ENCODE results near the gene RGS9BP.
A peak's percentile ranks its signal among the peaks of the same experiment; 100 is the strongest.
"Not testable (repeated sequence)": the region's sequence is repeated elsewhere in the genome, so short reads cannot be mapped to it uniquely, and the experiment has no call there.

Gene RGS9BP

DNA sequence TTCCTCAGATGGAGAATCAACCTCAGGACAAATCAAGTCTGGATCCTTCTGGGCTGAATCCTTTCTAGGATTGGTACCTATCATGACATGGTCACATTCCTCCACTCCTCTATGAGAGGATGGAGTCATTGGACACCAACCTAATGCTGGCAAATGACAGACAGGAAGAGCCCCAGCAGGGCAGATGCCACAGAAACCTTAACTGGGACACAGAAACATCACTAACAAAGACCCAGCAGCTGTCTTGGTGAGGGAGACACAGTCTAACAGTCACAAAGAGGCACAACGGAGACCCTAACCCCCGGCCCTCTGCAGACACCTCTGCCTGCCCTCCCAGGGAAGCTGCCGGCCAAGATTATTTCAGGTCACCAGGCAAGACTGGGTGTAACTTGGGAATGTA, 2.8 kb upstream of the RGS9BP start:
- no peak for DNase-seq

DNA sequence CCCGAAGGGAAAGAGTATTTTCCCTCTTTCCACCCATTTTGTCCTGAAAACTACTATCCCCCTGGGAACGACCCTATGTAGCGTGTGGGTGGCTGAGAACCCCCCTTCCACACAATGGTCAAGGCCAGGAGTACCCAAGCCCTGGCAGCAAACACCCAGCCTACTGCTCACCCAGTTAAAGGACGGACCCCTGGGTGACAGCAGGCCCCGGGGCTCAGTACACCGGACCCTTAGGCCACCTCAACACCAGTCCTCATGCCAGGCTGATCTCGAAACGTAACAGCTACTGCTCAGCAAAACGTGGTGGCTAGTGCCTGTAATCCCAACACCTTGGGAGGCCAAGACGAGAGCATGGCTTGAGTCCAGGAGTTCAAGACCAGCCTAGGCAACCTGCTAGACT, 2.1 kb upstream of the RGS9BP start:
- no peak for DNase-seq

DNA sequence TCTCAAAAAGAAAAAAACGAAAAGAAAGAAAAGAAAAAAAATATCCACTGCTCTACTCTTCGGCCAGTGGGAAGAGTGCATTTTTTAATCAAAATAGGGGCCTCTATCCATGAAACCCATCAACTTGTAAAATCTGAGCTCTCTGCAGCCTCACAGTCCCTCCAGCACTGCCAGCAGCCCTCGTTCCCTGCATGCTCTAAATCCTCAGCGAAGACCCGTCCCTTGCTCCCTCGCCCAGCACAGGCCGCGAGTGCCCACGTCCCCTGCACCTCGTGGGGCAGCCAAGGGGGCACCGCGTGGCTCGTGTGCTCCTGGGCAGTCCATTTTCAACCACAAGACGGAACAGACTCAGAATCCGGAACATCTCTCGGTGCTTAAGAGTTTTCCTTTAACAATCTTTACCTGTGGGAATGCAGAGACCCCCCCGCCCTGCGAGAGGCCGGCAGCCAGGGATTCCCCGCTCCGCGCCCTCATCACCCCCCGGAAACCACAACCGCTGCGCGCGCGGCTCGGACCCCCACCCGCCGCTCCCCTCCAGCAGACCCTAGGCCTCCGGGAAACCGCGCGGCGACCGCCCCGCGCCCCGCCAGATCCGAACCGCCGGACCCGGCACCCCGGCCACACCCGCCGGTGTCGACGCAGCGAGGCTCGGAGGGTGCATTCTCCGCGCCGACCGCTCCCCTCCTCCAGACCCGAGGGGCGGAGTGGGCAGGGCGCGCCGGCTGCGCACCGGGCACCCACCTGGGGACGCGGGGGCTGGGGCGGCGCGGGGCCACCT, 1.3 kb upstream of the RGS9BP start:
- DNase-seq, result no peak

DNA sequence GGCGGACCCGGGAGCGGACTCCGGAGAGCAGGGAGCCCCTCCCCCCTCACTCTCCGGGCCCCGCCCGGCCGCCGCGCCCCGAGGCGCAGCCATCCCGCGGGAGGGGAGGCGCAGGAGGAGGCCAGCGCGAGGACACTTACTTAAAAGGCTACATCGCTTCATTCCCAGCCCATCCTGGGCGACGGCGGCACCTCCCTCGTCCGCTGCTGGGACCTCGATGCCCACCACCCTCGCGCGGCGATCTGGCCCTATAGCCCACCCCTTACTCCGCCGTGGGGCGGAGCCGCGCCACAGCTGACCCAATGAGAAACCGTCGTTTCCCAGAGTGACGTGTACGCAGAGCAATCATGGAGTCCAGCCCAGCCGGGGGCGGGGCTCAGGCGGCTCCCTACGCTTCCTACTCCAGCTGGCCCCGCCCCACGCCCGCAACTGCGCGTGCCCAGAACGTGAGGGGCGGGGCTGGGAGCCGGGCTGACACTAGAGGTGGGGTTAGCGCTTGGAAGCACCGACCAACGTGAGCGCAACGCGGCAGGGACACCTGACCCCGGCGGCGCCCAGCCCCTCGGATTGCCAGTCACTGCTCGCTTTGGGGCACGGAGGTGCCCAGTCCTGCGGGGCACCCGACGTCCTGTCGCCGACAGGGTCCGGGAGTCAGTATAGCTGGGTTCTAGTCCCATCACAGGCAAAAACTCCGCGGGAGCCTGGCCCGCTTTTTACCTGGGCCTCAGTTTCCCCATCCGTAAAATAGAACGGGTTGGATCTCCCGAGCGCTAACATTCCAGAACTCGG, 523 bp upstream of the RGS9BP start, which contains the start of gene ANKRD27:
ANKRD27 (minus strand) TSS at position 250 of the 789 bp plus-strand sequence. CDS start 16,165 bp downstream, outside the sequence.
- peak; percentile 98 for DNase-seq

DNA sequence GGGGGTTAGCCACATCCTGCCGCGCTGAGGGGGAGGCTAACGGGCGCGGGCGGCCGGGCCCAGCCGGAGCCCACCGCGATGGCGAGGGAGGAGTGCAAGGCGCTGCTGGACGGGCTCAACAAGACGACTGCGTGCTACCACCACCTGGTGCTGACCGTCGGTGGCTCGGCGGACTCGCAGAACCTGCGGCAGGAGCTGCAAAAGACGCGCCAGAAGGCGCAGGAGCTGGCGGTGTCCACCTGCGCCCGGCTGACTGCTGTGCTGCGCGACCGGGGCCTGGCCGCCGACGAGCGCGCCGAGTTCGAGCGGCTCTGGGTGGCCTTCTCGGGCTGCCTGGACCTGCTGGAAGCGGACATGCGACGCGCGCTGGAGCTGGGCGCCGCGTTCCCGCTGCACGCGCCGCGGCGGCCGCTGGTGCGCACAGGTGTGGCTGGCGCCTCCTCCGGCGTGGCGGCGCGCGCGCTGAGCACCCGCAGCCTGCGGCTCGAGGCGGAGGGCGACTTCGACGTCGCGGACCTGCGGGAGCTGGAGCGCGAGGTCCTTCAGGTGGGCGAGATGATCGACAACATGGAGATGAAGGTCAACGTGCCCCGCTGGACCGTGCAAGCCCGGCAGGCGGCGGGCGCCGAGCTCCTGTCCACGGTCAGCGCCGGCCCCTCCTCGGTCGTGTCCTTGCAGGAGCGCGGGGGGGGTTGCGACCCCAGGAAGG, 692 bp downstream of the RGS9BP start:
- DNase-seq, result no peak

DNA sequence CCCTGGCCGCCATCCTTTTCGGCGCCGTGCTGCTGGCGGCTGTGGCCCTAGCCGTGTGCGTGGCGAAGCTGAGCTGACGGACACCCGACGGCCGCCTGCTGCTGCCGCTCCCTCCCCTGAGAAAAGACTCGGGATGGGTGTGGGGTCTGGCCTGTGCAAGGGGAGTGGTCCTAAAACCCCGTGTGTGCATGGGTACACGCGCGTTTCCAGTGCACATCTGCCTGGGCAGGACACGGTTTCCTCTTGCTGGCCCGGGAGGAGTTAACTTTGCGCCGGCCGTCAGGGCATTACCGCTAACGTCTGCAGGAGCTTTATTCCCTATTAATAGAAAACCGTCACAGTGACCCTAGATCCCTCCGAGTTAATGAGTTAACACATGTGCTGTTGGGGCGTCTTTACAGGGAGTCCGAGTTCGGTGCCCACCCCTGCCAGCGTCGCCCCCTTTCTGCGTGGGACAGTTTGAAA, 1.3 kb downstream of the RGS9BP start:
- no peak for DNase-seq

DNA sequence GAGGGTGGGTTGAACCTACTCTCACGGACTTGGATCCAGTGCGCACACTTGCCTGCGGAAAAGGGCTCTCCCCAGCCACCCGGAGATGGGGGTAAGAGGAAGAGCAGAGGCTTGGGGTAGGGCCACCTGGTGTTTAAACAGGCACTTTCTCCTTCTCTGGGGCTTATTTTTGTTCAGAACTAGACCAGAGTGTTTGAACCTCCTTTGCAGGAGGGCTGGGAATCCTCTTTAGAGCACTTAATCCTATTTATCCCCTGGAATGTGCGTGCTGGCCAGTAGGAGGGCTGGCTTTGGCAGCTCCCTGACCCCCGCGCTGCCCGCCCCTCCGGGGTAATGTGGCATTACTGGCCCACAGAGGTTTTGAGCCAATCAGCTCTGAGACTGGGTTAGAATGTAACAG, 2.0 kb downstream of the RGS9BP start:
- DNase-seq, result no peak

DNA sequence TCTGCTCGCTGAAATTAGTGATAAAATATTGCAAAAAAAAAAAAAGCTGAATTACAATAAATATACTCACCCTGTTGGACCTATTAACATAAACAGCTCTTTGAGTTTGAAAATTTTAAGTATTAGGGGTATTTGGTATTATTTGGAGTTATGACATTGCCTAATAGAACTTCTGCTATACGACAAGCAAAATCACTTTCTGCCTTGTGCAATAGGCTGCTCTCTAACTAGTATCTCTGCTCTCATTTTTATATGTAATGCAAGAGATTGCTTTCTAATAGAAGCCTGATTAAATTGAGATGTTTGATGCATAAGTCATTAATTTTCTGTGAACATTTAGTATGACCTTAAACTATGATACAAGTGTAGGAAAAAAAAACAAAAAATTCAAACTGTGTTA, 5.3 kb downstream of the RGS9BP start:
- no peak for DNase-seq

DNA sequence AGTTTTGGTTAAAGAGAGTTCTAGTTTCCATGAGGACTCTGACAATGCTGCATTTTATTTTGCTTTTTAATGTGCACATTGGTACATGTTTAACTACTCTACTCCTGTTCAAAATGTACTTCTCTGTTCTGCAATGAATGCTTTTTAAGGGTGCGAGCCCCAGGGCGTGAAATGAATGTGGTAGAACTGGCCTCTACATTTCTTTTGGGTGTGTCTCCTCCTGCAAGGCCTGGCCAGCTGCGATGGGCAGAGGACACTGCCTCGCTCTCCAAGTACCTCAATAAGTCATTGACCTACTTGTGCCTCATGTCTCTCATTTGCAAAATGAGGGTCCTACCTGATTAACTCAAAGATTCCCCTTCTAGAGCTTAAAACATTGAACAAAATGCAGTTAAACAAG, 6.7 kb downstream of the RGS9BP start:
- no peak for DNase-seq

DNA sequence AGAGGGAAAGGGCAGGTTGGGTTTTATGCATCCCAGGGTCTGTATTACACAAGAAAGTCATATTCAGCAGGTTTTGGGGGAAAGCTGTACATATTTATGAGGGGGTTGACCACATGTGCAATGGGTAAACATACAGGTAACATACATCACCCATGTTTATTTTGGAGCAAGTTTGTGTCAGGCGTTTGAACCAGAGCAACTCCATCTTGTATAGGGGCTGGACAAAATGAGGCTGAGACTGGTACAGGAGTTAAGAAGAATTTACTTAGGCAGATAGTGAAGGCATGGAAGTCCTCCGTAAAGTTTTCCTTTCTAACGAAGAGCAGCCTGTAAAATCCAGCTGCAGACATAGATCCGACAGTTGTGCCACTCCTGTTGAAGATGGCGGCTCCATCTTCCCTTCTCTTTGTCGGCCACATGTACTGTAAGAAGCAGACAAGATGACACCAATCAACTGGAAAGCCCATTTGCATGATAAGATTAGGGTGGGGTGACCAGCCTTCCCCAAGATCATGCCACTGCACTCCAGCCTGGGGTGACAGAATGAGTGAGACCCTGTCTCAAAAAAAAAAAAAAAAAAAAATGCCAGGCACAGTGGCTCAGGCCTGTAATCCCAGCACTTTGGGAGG, 11.3 kb downstream of the RGS9BP start:
- no peak for DNase-seq

DNA sequence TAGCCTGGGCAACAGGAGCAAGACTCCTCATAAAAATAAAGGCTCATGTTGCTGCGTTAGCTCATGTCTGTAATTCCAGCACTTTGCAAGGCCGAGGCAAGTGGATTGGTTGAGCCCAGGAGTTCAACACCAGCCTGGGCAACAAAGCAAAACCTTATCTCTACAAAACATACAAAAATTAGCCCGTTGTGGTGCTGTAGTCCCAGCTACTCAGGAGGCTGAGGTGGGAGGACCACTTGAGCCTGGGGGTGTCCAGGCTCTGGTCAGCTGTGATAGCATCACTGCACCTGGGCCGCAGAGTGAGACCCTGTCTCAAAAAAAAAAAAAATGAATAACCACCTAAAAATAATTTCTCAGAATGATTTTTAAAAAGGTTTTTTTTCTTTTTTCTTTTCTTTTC, 12.0 kb downstream of the RGS9BP start:
- no peak for DNase-seq

DNA sequence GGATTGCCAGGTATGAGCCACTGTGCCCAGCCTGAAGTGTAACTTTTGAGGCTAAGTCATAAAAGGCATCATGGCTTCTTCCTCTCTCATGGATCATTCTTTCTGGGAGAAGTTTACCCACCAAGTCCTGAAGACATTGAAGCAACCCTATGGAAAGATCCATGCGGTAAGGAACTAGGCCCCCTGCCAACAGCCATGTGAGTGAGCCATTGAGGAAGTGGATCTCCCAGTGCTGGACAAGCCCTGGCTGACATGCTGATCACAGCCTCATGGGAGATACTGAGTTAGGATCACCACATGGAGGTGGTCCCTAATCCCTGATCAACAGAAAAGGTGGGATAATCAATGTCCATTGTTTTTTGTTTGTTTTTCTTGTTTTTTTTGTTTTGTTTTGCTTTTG, 12.7 kb downstream of the RGS9BP start:
- no peak for DNase-seq

DNA sequence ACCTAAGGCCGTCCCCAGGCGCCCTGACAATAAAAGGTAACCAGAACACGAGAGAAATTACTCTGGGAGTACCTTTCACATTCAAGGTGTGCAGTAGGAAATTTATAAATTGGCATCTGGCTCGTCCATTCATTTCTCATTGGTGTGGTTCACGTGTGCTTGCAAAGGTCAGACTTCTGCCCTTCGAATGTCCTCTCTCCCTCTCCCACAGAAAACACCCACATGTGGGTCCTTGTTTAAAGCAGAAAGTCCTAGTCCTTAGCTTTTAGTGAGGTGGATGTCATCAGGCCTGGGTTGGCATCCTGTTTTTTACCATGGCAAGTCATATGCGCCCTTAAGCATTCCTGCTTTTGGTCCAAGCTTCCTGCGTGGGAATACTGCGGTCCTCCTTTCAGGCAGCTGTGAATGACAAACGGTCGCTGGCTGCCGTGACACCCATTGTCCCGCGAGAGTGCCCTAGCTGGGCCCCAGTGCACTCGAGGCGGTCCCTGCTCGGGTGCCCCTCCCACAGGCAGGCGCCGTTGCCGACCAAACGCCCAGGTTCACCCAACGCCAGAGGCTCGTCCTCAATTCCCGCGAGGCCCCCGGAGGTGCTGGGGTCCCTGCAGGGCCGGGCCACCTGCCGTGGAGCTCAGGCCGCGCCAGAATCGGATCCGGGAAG, 15.8 kb downstream of the RGS9BP start, which contains the start of gene NUDT19:
NUDT19 (plus strand) TSS at position 531 of the 661 bp plus-strand sequence. CDS start 140 bp downstream, outside the sequence.
- peak; percentile 77 for DNase-seq

DNA sequence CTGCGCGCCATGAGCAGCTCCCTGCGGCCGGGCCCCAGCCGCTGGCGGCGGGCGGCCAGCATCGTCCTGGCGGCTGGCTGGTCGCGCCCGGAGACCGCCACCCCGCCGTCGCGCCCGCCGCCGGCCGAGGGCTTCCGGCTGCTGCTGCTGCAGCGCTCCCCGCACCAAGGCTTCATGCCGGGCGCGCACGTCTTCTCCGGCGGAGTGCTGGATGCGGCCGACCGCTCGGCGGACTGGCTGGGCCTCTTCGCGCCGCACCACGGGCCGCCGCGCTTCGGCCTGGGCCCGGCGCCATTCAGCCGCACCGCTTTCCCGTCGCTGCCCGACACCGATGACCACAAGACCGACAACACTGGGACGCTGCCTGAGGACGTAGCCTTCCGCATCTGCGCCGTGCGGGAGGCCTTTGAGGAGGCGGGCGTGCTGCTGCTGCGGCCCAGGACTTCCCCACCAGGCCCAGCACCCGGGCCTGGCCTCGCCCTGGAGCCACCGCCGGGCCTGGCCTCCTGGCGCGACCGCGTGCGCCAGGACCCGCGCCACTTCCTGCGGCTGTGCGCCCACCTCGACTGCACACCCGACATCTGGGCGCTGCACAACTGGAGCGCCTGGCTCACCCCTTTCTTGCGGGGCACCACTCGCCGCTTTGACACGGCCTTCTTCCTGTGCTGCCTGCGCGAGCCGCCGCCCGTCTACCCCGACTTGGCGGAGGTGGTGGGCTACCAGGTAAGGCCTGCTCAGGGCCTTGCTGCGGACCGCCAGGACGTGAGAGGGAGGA, 16.5 kb downstream of the RGS9BP start:
- DNase-seq, result peak; percentile 57

DNA sequence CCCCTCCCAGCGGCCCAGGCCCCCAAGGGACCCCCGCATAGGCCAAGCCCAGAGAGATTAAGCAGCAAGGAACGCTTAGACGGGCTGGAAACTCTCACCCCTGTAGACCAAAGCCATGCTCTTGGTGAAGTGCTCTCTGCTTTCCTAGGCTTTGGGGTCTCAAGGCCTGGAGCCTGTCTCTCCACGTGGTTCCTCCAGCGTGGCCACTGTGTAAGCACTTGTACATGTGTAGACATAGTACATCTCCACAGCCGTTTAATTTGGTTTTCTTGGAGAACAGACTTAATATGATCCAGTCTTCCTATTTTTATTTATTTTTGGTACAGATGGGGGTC, 17.0 kb downstream of the RGS9BP start:
- no peak for DNase-seq

DNA sequence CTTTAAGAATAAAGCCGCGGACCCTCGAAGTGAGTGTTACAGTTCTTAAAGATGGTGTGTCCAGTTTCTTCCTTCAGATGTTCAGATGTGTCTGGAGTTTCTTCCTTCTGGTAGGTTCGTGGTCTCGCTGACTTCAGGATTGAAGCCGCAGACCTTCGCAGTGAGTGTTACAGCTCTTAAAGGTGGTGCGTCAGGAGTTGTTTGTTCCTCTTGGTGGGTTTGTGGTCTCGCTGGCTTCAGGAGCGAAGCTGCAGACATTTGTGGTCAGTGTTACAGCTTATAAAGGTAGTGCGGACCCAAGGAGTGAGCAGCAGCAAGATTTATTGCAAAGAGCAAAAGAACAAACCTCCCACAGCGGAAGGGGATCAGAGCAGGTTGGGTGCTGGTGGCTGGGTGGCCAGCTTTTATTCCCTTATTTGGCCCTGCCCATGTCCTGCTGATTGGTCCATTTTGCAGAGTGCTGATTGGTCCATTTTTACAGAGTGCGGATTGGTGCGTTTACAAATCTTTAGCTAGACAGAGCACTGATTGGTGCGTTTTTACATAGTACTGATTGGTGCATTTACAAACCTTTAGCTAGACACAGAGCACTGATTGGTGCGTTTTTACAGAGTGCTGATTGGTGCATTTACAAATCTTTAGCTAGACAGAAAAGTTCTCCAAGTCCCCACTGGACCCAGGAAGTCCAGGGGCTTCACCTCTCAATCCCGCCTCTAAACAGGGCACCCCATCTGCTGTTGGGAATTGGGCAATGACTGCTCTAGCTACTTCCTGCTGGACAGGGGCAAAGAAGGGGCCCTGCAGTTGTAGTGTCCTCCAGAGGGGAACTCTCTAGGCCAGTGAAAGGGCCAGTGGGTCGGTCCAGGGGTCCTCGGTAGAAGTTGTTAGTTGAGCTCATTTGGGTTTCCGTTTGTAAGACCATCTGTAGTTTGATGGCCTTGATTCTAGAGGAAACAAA, 17.8 kb downstream of the RGS9BP start:
- DNase-seq, result not testable (repeated sequence)

DNA sequence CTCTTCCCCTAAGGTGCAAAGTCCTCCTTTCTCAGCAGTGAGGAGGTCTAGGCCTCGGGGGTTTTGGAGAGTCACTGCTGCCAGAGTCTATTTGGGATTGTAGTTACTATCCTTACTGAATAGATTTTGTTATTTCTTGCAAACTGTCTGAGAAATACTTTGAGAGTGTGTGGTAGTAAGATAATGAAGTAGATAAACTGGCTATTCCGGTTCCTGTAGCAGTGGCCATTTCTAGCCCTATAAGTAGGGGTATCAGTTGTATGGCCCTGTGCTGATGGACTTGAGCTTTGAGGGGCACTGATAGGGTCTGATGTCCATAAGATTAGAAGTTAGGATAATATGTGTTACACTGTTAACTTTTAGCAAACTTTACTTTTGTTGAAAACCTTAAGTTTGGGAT, 18.7 kb downstream of the RGS9BP start:
- DNase-seq, result not testable (repeated sequence)

DNA sequence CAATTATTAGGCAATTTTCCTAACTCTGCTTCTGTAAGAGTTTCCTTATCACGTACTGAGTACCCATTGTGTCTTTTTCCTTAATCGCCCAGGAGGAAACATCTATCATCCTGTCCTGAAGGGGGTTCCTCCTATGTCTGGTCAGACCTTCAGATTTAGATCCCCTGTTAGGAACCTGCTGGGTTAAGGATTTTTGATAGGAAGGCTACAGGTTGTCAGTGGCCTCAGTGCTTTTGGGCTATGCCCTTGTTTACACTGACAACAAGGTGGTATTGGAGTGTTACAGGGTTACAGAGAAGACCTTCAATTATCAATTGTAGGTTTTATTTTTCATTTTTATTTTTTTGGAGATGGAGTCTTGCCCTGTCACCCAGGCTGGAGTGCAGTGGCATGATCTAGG, 19.2 kb downstream of the RGS9BP start:
- DNase-seq, result not testable (repeated sequence)

DNA sequence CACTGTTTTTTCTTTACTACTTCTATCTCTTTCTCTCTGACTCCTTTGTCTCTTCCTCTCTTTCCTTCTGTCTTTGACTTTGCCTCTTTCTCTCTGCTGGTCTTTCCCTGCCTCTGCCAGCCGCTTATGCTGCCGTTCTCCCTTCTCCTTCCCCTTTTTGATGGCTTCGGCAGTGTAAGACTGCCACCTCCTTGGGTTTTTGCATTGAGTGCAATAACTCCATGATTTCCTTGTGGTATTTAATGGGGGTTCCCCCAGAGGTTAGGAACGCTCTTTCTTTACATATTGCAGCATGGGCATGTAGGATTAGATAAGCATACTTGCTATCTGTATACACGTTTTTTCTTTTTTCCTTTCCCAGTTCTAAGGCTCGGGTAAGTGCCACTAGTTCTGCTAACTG, 19.9 kb downstream of the RGS9BP start:
- not testable (repeated sequence) for DNase-seq

DNA sequence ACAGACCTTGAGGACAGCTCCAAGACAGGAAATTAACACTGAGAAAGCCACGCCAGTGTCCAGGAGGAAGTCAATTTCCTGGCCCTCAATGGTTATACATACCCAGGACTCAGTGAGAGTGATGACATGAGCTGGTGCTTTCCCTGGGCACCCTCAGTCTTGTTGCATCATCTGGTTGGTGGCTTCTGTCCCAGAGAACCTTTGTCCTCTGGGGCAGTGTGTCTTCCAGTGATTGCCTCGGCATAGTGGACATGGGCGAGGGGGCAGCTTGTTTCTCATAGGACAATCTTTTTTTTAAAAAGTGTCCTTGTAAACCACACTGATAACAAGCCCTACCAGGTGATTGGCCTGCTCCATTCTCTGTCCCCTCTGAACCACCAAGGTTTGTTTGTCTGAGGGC, 21.1 kb downstream of the RGS9BP start:
- not testable (repeated sequence) for DNase-seq
